Stimulated activated CD8-positive, alpha-beta memory T cell treated with anti-CD3 and anti-CD28 coated beads, Interleukin-12 subunit alpha, Interleukin-12 subunit beta, amount 100 ng/mL, for 24 hours (primary cell): ENCODE results near the gene PSMD6.

Source experiments
- DNase-seq: peaks from one replicate; pipeline ENCODE4 v3.0.0-alpha.2; 2020; ENCODE audit errors: extremely low read depth

PSMD6 gene

DNA sequence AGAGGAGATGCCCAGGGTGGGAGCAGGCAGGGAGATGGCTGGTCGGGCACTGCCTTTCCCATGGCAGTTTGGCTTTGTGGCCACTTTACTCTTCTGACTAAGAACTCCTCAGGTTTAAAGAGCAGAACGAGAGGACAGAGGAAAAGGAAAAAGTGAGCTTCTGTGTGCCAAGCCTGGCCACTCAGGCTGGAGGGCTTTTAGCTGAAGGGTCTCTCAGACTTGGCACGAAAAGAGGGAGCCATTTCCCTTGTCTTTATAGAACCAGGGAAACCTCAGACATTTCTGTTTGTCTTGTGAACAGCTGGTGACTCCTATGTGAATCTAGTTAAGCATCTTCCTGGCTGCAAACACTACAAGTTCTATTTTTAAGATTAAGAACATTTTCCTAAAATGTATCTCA lies 23.3 kb upstream of the PSMD6 start:
- no peak for DNase-seq

DNA sequence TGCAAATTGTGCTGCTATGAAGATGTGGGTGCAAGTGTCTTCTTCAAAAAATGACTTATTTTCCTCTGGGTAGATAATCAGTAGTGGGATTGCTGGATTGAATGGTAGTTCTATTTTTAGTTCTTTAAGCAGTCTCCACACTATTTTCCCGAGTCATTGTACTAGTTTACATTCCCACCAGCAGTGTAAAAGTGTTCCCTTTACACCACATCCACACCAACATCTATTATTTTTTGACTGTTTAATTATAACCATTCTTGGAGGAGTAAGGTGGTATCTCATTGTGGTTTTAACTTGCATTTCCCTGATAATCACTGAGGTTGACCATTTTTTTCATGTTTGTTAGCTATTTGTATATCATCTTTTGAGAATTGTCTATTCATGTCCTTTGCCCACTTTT lies 19.7 kb upstream of the PSMD6 start:
- DNase-seq, result no peak

DNA sequence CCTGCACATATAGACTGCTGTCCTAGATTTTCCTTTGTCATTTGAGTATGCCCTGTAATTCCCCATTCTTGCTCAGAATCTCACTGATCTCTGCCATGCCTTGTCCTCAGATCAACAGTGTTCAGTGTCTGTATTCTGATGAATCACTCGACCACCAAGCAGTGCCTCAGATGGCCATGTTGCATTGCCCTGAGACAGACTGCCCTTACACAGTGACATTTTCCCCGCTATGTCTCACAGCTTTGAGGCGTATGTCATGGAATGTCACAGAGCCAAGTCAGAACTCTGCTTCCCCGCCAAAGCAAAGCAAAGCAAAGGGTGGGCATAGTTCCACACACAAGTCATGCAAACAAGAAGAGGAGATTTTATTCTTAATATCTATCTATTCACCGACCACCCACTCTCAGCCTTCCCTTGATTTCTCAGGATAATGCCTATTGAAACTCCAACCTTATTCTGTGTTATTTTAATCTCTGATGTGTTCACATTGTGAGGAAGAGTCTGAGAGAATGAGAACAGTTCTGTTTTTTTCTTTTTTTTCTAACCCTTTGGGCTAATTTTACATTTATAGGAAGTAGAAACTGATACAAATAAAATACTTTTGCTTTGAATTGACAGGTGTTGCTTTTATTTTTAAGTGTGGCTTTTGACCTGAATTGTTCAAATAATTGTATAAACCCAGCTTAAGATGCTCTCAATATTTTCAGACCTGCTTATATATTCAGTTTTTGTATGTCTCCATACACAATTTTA lies 16.9 kb upstream of the PSMD6 start:
- no peak for DNase-seq

GRCh38 chr3:64039332-64039731 lies 16.0 kb upstream of the PSMD6 start:
- DNase-seq, result no peak

DNA sequence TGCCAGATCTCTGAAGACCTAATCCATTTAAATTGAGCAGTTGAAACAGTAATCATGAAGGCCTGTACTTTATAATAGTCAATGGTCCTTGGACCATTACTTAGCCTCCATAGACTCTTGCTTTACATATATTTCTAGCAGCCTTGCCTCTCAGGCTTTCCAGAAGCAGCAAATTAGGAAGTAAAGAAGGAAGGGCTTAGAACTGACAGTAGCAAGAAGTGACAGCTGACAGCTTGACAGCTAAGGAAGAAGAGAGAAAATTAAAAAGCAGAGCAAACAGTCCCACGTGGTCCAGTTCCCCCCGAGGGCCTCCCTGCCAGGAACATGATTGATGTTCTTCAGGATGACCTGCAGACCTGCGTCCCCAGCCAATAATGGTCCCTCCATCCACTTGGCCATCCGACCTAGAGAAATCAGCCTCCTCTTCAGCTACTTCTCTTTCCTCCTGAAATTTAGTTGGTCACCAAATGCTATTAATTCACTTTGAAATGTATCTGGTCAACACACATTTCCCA lies 15.0 kb upstream of the PSMD6 start:
- DNase-seq, result no peak

DNA sequence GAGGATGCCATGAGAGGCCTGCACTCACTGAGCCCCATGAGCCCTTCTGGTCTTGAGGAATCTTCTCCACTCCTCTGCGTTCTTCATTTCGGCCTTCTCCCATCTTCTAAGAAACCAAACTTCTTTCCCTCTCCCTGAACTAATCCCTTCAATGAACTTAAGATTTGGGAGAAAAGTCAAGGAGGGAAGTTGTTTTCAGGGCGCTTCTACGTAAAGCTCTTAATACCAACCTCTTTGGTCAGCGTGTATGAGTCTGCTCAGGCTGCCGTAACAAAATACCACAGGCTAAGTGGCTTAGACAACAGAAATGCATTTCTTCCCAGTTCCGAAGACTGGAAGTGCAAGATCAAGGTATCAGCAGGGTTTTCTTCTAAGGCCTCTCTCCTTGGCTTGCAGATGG lies 13.8 kb upstream of the PSMD6 start:
- DNase-seq, result no peak

- no peak for DNase-seq
These were observed 9.8 kb upstream of the PSMD6 start for GRCh38 chr3:64033069-64033468.

- no peak for DNase-seq
These were observed 8.5 kb upstream of the PSMD6 start for GRCh38 chr3:64031540-64032508.

DNA sequence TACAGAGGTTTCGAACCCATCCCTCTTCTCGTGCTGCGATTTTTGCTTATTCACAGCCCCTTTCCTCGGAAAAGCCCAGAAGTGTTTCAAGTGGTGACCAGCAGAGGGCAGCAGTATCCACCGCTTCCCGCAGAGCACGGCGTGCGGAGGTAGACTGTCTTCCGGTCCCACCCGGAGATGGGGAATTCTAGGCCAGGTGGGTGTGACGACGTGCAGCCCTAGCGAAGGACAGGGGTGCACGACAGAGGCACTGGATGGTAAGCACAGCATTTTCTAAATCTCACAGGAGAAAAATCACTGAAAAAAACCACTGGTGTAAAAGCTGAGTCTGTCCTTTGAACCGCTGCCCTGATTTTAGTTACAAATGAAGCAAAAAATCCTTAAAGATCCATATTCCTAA lies 7.4 kb upstream of the PSMD6 start:
- DNase-seq, result peak; percentile 45

DNA sequence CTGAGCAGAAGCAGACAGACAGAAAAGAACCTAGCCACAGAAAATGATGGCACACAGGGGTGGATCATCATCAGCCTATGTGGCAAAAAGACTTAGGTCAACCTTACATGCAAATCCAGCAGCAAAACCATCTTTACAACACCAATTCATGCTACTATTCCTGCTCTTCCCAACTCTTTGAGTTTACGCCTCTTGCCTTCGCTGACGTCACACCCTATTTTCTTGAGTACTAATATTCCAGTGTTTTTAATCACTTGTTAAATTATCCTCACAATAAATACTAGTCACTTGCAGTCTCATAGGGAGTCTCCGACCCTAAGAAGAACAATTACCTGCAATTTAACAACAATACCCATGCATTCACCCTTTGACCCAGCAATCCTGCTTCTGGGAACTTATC lies 6.0 kb upstream of the PSMD6 start:
- no peak for DNase-seq

- no peak for DNase-seq
These were observed 5.5 kb upstream of the PSMD6 start for GRCh38 chr3:64028754-64029153.

GRCh38 chr3:64027658-64028057 lies 4.4 kb upstream of the PSMD6 start:
- no peak for DNase-seq

DNA sequence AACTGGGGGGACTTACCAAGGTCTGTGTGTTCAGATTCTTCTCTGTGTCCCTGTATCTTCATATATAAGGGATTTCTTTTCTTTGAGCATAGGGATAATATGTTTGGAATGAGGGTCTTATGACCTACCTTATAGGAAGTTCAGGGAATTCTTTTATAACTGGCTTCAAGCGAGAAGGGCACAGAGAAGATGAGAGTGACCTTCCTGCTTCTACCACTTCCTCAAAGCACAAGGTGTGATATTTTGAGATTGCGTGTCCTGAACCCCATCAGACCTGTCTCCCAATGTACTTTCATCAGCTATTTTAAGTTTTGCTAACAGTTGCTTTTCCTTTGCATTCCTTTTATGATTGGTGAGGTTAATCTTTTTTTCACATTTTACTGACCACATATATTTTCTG lies 3.1 kb upstream of the PSMD6 start:
- no peak for DNase-seq

GRCh38 chr3:64023861-64024223 lies 548 bp upstream of the PSMD6 start:
- DNase-seq, result no peak

- no peak for DNase-seq
These were observed 675 bp downstream of the PSMD6 start for GRCh38 chr3:64022451-64023186.

DNA sequence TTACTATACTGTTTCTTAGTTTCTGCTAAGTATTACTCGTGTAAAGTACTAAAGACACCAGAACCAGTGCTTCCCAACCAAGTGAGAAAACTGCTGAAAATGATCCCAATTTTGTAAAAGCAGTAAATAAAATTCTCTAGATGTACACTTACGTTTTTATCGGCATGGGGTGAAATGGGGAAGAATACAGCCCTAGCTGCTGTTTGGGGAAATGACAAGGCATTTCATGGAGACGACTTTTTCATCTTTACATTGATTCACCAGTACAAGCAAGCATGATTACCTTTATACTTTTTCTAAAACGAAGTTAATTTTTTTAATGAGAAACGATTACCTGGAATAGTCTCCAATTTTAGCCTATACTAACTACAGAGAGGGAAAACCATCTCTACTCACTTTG lies 1.4 kb downstream of the PSMD6 start:
- no peak for DNase-seq

- DNase-seq, result no peak
These were observed 3.4 kb downstream of the PSMD6 start for GRCh38 chr3:64019879-64020278.

DNA sequence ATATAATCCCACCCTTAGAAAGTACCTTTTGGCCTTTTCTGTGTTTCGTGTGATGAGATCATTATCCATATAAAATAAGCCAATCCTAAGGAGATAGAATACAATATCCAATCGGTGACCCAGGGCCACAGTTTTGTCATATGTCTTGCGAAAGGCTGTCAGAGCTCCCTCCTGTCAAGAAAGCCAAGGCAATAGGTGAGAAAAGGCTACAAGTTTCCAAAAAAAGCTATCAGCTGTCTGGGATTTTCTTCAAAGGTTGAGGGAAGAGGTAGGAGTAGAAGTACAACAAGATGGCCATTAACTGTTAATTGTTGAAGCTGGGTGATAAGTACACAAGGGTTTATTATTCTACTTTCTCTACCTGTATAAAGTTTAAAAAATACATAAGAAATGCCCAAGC lies 4.0 kb downstream of the PSMD6 start:
- DNase-seq, result no peak

GRCh38 chr3:64016941-64017620 lies 6.2 kb downstream of the PSMD6 start:
- DNase-seq, result no peak

DNA sequence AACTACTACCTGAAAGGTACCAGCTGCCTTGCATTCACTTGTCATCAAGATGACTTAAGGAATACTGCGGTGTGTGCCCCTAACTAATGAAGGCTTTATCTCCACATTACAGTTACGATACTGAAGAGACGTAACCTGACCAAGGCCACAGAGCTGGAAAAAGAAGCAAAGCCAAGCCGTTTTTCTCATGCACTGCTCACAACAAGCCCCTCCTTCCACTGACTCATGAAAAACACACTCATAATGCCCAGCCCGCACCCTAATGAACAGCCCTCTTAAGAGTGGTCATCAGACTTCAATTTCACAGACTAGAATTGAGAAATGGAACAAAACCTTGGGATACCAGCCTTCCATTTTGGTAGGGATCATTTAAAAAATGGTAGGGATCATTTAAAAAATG lies 11.6 kb downstream of the PSMD6 start:
- no peak for DNase-seq

DNA sequence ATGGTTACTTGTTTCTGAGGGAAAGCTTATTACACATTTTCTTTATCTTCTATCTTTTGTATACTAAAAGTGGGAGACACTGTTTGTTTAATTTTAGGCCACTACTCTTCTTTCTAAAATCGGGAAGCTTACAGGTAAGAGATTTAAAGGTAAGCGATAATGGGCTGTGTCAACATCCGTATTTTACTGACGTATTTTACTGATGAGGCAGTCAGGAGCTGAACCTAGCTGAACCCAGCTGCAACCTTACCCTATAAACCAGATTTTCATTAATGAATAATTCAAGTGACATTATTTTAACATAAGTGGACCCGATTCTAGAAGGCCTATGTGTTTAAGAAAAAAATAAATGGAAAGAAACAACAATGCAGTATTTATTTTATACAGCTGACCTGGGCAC lies 13.1 kb downstream of the PSMD6 start:
- no peak for DNase-seq

GRCh38 chr3:64009528-64009927 lies 13.8 kb downstream of the PSMD6 start:
- no peak for DNase-seq
